Subcutaneous adipose tissue (tissue), 4 donors: ENCODE data around the gene ARHGAP25. TPM values are rescaled to one million over a fixed set of nuclear protein-coding genes. Genes with fewer than 3 reads are reported as not detected.

Source experiments
- CTCF ChIP-seq: fragments of 450-650 bp; IDR thresholded peaks from one replicate; pipeline ENCODE4 v1.5.1; 2016; ENCODE audit warnings: low read depth, mild to moderate bottlenecking, control low read depth, antibody characterized with exemption, moderate library complexity
- total RNA-seq, 4 donors: library from RNA; depleted of rRNA; stranded (reverse); fragments of >200 nt; gene quantifications; one replicate each; pipeline ENCODE4 v1.1.0, GENCODE V29; 2016

The ARHGAP25 gene
- total RNA-seq, 4 donors from 2014 or later, result 7.3 to 29.7 (median 14.3) TPM

GRCh38 chr2:68767996-68768395 lies 33.4 kb downstream of the ARHGAP25 start:
- TF ChIP-seq CTCF, result no peak

GRCh38 chr2:68768461-68768860 lies 33.9 kb downstream of the ARHGAP25 start:
- TF ChIP-seq CTCF, result no peak

- no peak for TF ChIP-seq CTCF
These were observed 34.3 kb downstream of the ARHGAP25 start for GRCh38 chr2:68768951-68769350.

GRCh38 chr2:68769586-68770270 lies 35.1 kb downstream of the ARHGAP25 start:
- no peak for TF ChIP-seq CTCF

- no peak for TF ChIP-seq CTCF
These were observed 35.9 kb downstream of the ARHGAP25 start for GRCh38 chr2:68770271-68771111.

GRCh38 chr2:68771211-68771751 lies 36.7 kb downstream of the ARHGAP25 start:
- no peak for TF ChIP-seq CTCF

GRCh38 chr2:68772109-68772508 lies 37.5 kb downstream of the ARHGAP25 start:
- TF ChIP-seq CTCF, result no peak
